Smooth muscle cell (in vitro differentiated cells): ENCODE data around the gene PBX1. TPM values are rescaled to one million over a fixed set of nuclear protein-coding genes. Genes with fewer than 3 reads are reported as not detected.

Experiments used
- DNase-seq: peaks from one replicate; lab custom pipeline; 2025; ENCODE audit not compliant: unreplicated experiment; lab: John Stamatoyannopoulos, UW
- H2AFZ ChIP-seq: fragments of 200-600 bp; sonication (generic); 2 replicates; pipeline ENCODE4 v1.6.0; 2016; ENCODE audit warnings: antibody characterized with exemption, low read depth, mild to moderate bottlenecking
- H3F3A ChIP-seq: fragments of 200-600 bp; sonication (generic); 2 replicates; pipeline ENCODE4 v1.6.0; 2017; ENCODE audit warnings: antibody characterized with exemption, low read depth
- H3K27ac ChIP-seq: fragments of 200-600 bp; sonication (generic); 2 replicates; pipeline ENCODE4 v1.5.1; 2016; ENCODE audit warnings: low read depth, mild to moderate bottlenecking
- H3K27me3 ChIP-seq: fragments of 200-600 bp; sonication (generic); 2 replicates; pipeline ENCODE4 v1.6.1; 2016; ENCODE audit warnings: low read depth, mild to moderate bottlenecking
- H3K36me3 ChIP-seq: fragments of 200-600 bp; sonication (generic); 2 replicates; pipeline ENCODE4 v1.5.1; 2016; ENCODE audit warnings: low read depth
- H3K4me1 ChIP-seq: fragments of 200-600 bp; sonication (generic); 2 replicates; pipeline ENCODE4 v1.5.1; 2016; ENCODE audit warnings: low read depth
- H3K4me2 ChIP-seq: fragments of 200-600 bp; sonication (generic); 2 replicates; pipeline ENCODE4 v1.6.0; 2016; ENCODE audit warnings: mild to moderate bottlenecking
- H3K4me3 ChIP-seq: fragments of 200-600 bp; sonication (generic); 2 replicates; pipeline ENCODE4 v1.5.1; 2016; ENCODE audit warnings: mild to moderate bottlenecking
- H3K79me2 ChIP-seq: fragments of 200-600 bp; sonication (generic); 2 replicates; pipeline ENCODE4 v1.6.0; 2016; ENCODE audit warnings: low read depth, mild to moderate bottlenecking
- H3K9ac ChIP-seq: fragments of 200-600 bp; sonication (generic); 2 replicates; pipeline ENCODE4 v1.6.0; 2016; ENCODE audit warnings: low read depth
- H3K9me3 ChIP-seq: fragments of 200-600 bp; sonication (generic); replicated peaks from 2 replicates; pipeline ENCODE4 v1.5.1; 2016; ENCODE audit warnings: low read depth
- H4K20me1 ChIP-seq: fragments of 200-600 bp; sonication (generic); 2 replicates; pipeline ENCODE4 v1.6.0; 2016; ENCODE audit warnings: low read depth
- WGBS: methylation state at CpG from one replicate; pipeline ENCODE4 v1.1.7; 2016; ENCODE audit warnings: low lambda C conversion rate; 5-methylcytosine and 5-hydroxymethylcytosine counted together
- polyA plus RNA-seq: library from polyadenylated mRNA; unstranded; fragments of >200 nt; fragmentation: Nextera tagmentation; extraction: Ambion mirVana; gene quantifications from 2 replicates; pipeline ENCODE4 v1.2.1, GENCODE V29; 2016
- total RNA-seq: library from RNA; depleted of rRNA; stranded (reverse); fragments of >200 nt; gene quantifications from 2 replicates; pipeline ENCODE4 v1.2.3, GENCODE V29; 2014
- TF ChIP-seq, protein P1 (sequence below): fragments of 200-600 bp; sonication (generic); IDR thresholded peaks from 2 replicates; pipeline ENCODE4 v1.5.1; 2017; ENCODE audit warnings: borderline replicate concordance, mild to moderate bottlenecking, antibody characterized with exemption; ENCODE audit not compliant: insufficient read depth, poor library complexity, severe bottlenecking

Gene PBX1
- total and polyA plus RNA-seq, 2 experiments from 2014 or later: 8.1 to 70.8 TPM

GRCh38 chr1:164759979-164760469, 201.0 kb downstream of the PBX1 start:
- Histone ChIP-seq H3F3A (peaks cover 14% of the 10 kb centered on the region), H3K79me2 (peaks cover 49% of the 10 kb centered on the region), H3K4me3 (no peak overlapping the region), H2AFZ (no peak overlapping the region), H3K4me2 (no peak overlapping the region), H3K9ac (no peak overlapping the region), H3K27ac (no peak overlapping the region), H3K9me3 (no peaks in the 10 kb centered on the region), H3K4me1 (peaks cover 10% of the 10 kb centered on the region), H4K20me1 (no peaks in the 10 kb centered on the region), H3K27me3 (no peaks in the 10 kb centered on the region), H3K36me3 (no peaks in the 10 kb centered on the region)
- no peak for DNase-seq
- 53% methylated on average over 7 of the region's 7 CpGs for WGBS
- TF ChIP-seq, protein P1, sequence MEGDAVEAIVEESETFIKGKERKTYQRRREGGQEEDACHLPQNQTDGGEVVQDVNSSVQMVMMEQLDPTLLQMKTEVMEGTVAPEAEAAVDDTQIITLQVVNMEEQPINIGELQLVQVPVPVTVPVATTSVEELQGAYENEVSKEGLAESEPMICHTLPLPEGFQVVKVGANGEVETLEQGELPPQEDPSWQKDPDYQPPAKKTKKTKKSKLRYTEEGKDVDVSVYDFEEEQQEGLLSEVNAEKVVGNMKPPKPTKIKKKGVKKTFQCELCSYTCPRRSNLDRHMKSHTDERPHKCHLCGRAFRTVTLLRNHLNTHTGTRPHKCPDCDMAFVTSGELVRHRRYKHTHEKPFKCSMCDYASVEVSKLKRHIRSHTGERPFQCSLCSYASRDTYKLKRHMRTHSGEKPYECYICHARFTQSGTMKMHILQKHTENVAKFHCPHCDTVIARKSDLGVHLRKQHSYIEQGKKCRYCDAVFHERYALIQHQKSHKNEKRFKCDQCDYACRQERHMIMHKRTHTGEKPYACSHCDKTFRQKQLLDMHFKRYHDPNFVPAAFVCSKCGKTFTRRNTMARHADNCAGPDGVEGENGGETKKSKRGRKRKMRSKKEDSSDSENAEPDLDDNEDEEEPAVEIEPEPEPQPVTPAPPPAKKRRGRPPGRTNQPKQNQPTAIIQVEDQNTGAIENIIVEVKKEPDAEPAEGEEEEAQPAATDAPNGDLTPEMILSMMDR: no peak

GRCh38 chr1:164760569-164760968, 201.6 kb downstream of the PBX1 start:
- no peak overlapping the region for H3K9ac ChIP-seq
- H3K4me2 ChIP-seq: no peak overlapping the region
- TF ChIP-seq, protein P1: no peak
- no peaks in the 10 kb centered on the region for H3K27me3 ChIP-seq
- H4K20me1 ChIP-seq: no peaks in the 10 kb centered on the region
- H3K79me2 ChIP-seq: peaks cover 44% of the 10 kb centered on the region
- H3K4me1 ChIP-seq: peaks cover 11% of the 10 kb centered on the region
- no peaks in the 10 kb centered on the region for H3K9me3 ChIP-seq
- H2AFZ ChIP-seq: no peak overlapping the region
- 89% methylated on average over 5 of the region's 5 CpGs for WGBS
- H3K36me3 ChIP-seq: no peaks in the 10 kb centered on the region
- peaks cover 18% of the 10 kb centered on the region for H3F3A ChIP-seq
- no peak for DNase-seq
- H3K27ac ChIP-seq: no peak overlapping the region
- no peak overlapping the region for H3K4me3 ChIP-seq

GRCh38 chr1:164761009-164761408, 202.0 kb downstream of the PBX1 start:
- H3K36me3 ChIP-seq: no peaks in the 10 kb centered on the region
- H3K4me3 ChIP-seq: no peak overlapping the region
- peaks cover 11% of the 10 kb centered on the region for H3K4me1 ChIP-seq
- H3K27ac ChIP-seq: no peak overlapping the region
- H4K20me1 ChIP-seq: no peaks in the 10 kb centered on the region
- no peaks in the 10 kb centered on the region for H3K27me3 ChIP-seq
- TF ChIP-seq, protein P1: no peak
- H3K9ac ChIP-seq: no peak overlapping the region
- H3K79me2 ChIP-seq: peaks cover 41% of the 10 kb centered on the region
- DNase-seq: no peak
- H3F3A ChIP-seq: peaks cover 21% of the 10 kb centered on the region
- no peak overlapping the region for H2AFZ ChIP-seq
- no peaks in the 10 kb centered on the region for H3K9me3 ChIP-seq
- no peak overlapping the region for H3K4me2 ChIP-seq

DNA sequence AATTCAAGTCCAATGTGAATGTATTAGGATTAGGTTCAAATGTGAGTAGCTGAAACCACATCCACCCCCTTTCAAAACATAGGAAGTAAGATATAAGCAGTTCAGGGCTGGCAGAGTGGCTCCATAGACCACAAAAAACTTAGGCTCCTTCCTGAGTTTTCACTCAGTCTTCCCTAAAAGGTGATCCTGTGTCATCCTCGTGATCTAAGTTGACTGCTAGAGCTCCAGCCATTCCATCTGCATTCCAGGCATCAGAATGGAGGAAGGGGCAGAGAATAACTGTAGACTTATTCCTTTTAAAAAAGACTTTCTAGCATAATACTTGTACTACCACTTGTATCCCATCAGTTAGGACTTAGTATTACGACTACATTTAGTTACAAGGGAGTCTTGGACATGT, 204.1 kb downstream of the PBX1 start:
- H2AFZ ChIP-seq: no peak overlapping the region
- H3K27ac ChIP-seq: peak overlapping the region; percentile 98
- no peaks in the 10 kb centered on the region for H3K27me3 ChIP-seq
- TF ChIP-seq, protein P1: no peak
- no peak for DNase-seq
- no peaks in the 10 kb centered on the region for H4K20me1 ChIP-seq
- H3K4me2 ChIP-seq: no peak overlapping the region
- H3F3A ChIP-seq: peaks cover 28% of the 10 kb centered on the region
- no peaks in the 10 kb centered on the region for H3K9me3 ChIP-seq
- no peak overlapping the region for H3K4me3 ChIP-seq
- 98% methylated on average over 2 of the region's 2 CpGs for WGBS
- peaks cover 28% of the 10 kb centered on the region for H3K79me2 ChIP-seq
- no peaks in the 10 kb centered on the region for H3K36me3 ChIP-seq
- peaks cover 21% of the 10 kb centered on the region for H3K4me1 ChIP-seq
- no peak overlapping the region for H3K9ac ChIP-seq
